HFFc6 (cell line): ENCODE data around the gene DEGS2. TPM values are rescaled to one million over a fixed set of nuclear protein-coding genes. Genes with fewer than 3 reads are reported as not detected.
"Not testable (repeated sequence)": the region's sequence is repeated elsewhere in the genome, so short reads cannot be mapped to it uniquely, and the experiment has no call there.

Source experiments
- DNase-seq: peaks from one replicate; pipeline ENCODE4 v3.0.0-alpha.2; 2018
- H3K27ac Mint-ChIP-seq: 2 replicates; pipeline ENCODE4 v1.8.0; 2020; ENCODE audit warnings: mild to moderate bottlenecking, mixed read lengths
- H3K27me3 Mint-ChIP-seq: 2 replicates; pipeline ENCODE4 v1.8.0; 2021; ENCODE audit warnings: mild to moderate bottlenecking, moderate library complexity, mixed read lengths; ENCODE audit not compliant: insufficient read depth
- H3K36me3 Mint-ChIP-seq: 2 replicates; pipeline ENCODE4 v1.8.0; 2021; ENCODE audit warnings: low read depth, mixed read lengths
- H3K4me1 Mint-ChIP-seq: 2 replicates; pipeline ENCODE4 v1.8.0; 2020; ENCODE audit warnings: low read depth, mixed read lengths
- H3K4me3 Mint-ChIP-seq: 2 replicates; pipeline ENCODE4 v1.8.0; 2020; ENCODE audit warnings: mild to moderate bottlenecking, moderate library complexity, mixed read lengths
- H3K9me3 Mint-ChIP-seq: 2 replicates; pipeline ENCODE4 v1.8.0; 2020; ENCODE audit warnings: mild to moderate bottlenecking, mixed read lengths
- CTCF ChIP-seq: fragments of 200-600 bp; sonication (generic); IDR thresholded peaks from 2 replicates; pipeline ENCODE4 v1.5.0; 2021; ENCODE audit warnings: antibody characterized with exemption, mild to moderate bottlenecking
- total RNA-seq, 6 experiments: library from RNA; stranded (reverse); fragmentation: NEBNext Ultra II Directional; extraction: Animal tissue kit (Norgen Biotek cat#: 25700); gene quantifications; 2 replicates in 1 of 6; 3 replicates in 5 of 6; pipeline ENCODE4 v1.2.3, GENCODE V29; 2021

The DEGS2 gene
- total RNA-seq, 6 experiments from 2014 or later: not detected

GRCh38 chr14:100187247-100187833 lies 27.9 kb upstream of the DEGS2 start:
- no peaks in the 10 kb centered on the region for H3K36me3 Mint-ChIP-seq
- no peak overlapping the region for H3K27ac Mint-ChIP-seq
- H3K4me3 Mint-ChIP-seq: no peak overlapping the region
- peaks cover under 1% of the 10 kb centered on the region for H3K4me1 Mint-ChIP-seq
- TF ChIP-seq CTCF: no peak
- no peaks in the 10 kb centered on the region for H3K9me3 Mint-ChIP-seq
- peaks cover 3% of the 10 kb centered on the region; the same call in 1 of the 2 replicates for H3K27me3 Mint-ChIP-seq
- DNase-seq: no peak

- H3K27ac Mint-ChIP-seq, H3K4me3 Mint-ChIP-seq, DNase-seq: not testable (repeated sequence)
These were observed 22.6 kb upstream of the DEGS2 start for GRCh38 chr14:100181876-100182551.

GRCh38 chr14:100180671-100181070 lies 21.2 kb upstream of the DEGS2 start:
- not testable (repeated sequence) for H3K4me1 Mint-ChIP-seq, H3K4me3 Mint-ChIP-seq, H3K9me3 Mint-ChIP-seq, H3K36me3 Mint-ChIP-seq, DNase-seq, H3K27ac Mint-ChIP-seq
- peaks cover 11% of the 10 kb centered on the region for H3K27me3 Mint-ChIP-seq

More at GRCh38 chr14:100181876-100182551, 22.6 kb upstream of the DEGS2 start:
- H3K9me3 Mint-ChIP-seq, H3K36me3 Mint-ChIP-seq, H3K27me3 Mint-ChIP-seq, H3K4me1 Mint-ChIP-seq: not testable (repeated sequence)

GRCh38 chr14:100178691-100179090 lies 19.2 kb upstream of the DEGS2 start:
- DNase-seq: no peak

GRCh38 chr14:100176811-100177327 lies 17.4 kb upstream of the DEGS2 start:
- H3K27ac Mint-ChIP-seq: no peak overlapping the region
- H3K27me3 Mint-ChIP-seq: peaks cover 16% of the 10 kb centered on the region

More at GRCh38 chr14:100178691-100179090, 19.2 kb upstream of the DEGS2 start:
- Mint-ChIP-seq H3K9me3 (no peaks in the 10 kb centered on the region), H3K36me3 (no peaks in the 10 kb centered on the region), H3K27ac (no peak overlapping the region), H3K4me3 (no peak overlapping the region), H3K4me1 (peaks cover 5% of the 10 kb centered on the region), H3K27me3 (peaks cover 23% of the 10 kb centered on the region)
- TF ChIP-seq CTCF: no peak

GRCh38 chr14:100173353-100173752 lies 13.9 kb upstream of the DEGS2 start:
- Mint-ChIP-seq H3K4me3 (no peak overlapping the region), H3K36me3 (no peaks in the 10 kb centered on the region), H3K27ac (no peak overlapping the region), H3K9me3 (no peaks in the 10 kb centered on the region), H3K27me3 (peaks cover 16% of the 10 kb centered on the region), H3K4me1 (no peaks in the 10 kb centered on the region)
- no peak for TF ChIP-seq CTCF
- DNase-seq: no peak

More at GRCh38 chr14:100176811-100177327, 17.4 kb upstream of the DEGS2 start:
- DNase-seq: no peak
- TF ChIP-seq CTCF: no peak
- Mint-ChIP-seq H3K4me3 (no peak overlapping the region), H3K9me3 (no peaks in the 10 kb centered on the region), H3K36me3 (no peaks in the 10 kb centered on the region), H3K4me1 (no peaks in the 10 kb centered on the region; the same call in 1 of the 2 replicates)
